ENCODE measurements around the gene STK32B.

DNA sequence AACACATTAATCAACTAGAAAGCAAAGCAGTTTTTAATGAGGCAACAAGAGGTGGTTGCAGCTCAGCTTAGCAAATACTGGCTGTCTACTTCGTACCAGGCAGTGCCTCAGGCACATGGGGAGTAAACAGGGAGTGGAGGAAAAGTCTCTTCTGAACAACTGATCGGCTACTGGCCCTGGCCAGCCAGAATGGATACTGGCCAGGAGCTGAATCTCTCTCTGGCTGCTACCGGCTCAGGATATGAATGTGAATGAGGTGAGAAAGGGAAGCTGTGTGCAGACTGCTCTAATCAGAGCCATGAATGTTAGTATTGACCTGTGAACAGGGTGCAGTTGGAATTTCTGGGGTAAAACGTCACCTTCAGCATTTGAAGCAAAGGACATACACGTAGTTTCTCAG lies 77.3 kb downstream of the STK32B start:
- TF ChIP-seq EP300 (IDR thresholded peaks at IDR 0.05; ENCODE audit: borderline replicate concordance) (no peak), CEBPB (IDR thresholded peaks at IDR 0.05) (no peak), RAD21 (IDR thresholded peaks at IDR 0.05; ENCODE audit: low read depth) (no peak), YY1 (IDR thresholded peaks at IDR 0.05; ENCODE audit: low read depth) (no peak), TAF1 (IDR thresholded peaks at IDR 0.05; ENCODE audit: low read depth) (no peak), ZBTB7A (IDR thresholded peaks at IDR 0.05; ENCODE audit: low read depth) (no peak), NFIC (IDR thresholded peaks at IDR 0.05) (no peak), TEAD4 (IDR thresholded peaks at IDR 0.05) (no peak), EGR1 (IDR thresholded peaks at IDR 0.05) (no peak), FOXM1 (IDR thresholded peaks at IDR 0.05; ENCODE audit: borderline replicate concordance, low read depth) (no peak), CREB1 (IDR thresholded peaks at IDR 0.05; ENCODE audit: low read depth) (no peak)
- TF ChIP-seq, protein P1, sequence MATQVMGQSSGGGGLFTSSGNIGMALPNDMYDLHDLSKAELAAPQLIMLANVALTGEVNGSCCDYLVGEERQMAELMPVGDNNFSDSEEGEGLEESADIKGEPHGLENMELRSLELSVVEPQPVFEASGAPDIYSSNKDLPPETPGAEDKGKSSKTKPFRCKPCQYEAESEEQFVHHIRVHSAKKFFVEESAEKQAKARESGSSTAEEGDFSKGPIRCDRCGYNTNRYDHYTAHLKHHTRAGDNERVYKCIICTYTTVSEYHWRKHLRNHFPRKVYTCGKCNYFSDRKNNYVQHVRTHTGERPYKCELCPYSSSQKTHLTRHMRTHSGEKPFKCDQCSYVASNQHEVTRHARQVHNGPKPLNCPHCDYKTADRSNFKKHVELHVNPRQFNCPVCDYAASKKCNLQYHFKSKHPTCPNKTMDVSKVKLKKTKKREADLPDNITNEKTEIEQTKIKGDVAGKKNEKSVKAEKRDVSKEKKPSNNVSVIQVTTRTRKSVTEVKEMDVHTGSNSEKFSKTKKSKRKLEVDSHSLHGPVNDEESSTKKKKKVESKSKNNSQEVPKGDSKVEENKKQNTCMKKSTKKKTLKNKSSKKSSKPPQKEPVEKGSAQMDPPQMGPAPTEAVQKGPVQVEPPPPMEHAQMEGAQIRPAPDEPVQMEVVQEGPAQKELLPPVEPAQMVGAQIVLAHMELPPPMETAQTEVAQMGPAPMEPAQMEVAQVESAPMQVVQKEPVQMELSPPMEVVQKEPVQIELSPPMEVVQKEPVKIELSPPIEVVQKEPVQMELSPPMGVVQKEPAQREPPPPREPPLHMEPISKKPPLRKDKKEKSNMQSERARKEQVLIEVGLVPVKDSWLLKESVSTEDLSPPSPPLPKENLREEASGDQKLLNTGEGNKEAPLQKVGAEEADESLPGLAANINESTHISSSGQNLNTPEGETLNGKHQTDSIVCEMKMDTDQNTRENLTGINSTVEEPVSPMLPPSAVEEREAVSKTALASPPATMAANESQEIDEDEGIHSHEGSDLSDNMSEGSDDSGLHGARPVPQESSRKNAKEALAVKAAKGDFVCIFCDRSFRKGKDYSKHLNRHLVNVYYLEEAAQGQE (IDR thresholded peaks at IDR 0.05; ENCODE audit: low read depth): no peak
- TF ChIP-seq, protein P2, sequence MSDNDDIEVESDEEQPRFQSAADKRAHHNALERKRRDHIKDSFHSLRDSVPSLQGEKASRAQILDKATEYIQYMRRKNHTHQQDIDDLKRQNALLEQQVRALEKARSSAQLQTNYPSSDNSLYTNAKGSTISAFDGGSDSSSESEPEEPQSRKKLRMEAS (IDR thresholded peaks at IDR 0.05): no peak
- TF ChIP-seq, protein P3, sequence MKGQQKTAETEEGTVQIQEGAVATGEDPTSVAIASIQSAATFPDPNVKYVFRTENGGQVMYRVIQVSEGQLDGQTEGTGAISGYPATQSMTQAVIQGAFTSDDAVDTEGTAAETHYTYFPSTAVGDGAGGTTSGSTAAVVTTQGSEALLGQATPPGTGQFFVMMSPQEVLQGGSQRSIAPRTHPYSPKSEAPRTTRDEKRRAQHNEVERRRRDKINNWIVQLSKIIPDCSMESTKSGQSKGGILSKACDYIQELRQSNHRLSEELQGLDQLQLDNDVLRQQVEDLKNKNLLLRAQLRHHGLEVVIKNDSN (IDR thresholded peaks at IDR 0.05): no peak

All from Ishikawa (cell line).